HepG2 (cell line): ENCODE measurements around the gene ATXN2. TPM values are rescaled to one million over a fixed set of nuclear protein-coding genes. Genes with fewer than 3 reads are reported as not detected.

Experiments used
- ATAC-seq: fragments of 200-7000 bp; cut with Tn5 transposase; 3 replicates; pipeline ENCODE4 v1.9.1; 2020; ENCODE audit warnings: mild to moderate bottlenecking, moderate library complexity
- BruUV-seq: library from RNA; stranded (reverse); fragments of 400-500 nt; replicated peaks from 2 replicates; lab custom pipeline; 2021; lab: Mats Ljungman, UMichigan
- CTCF ChIA-PET: fragments of 300-600 bp; formaldehyde crosslinking; extraction: SDS; loops from one replicate; lab custom pipeline; 2021; ENCODE audit warnings: low total read pairs, inconsistent platforms, low intra/inter-chr PET ratio; lab: Yijun Ruan, JAX
- POLR2A ChIA-PET: fragments of 350-600 bp; sonication (Branson Sonifier 250); formaldehyde crosslinking; loops from one replicate; lab custom pipeline; 2020; ENCODE audit warnings: antibody characterized with exemption, inconsistent platforms; lab: Yijun Ruan, JAX
- DNase-seq: peaks from one replicate; pipeline ENCODE4 v3.0.0-alpha.2; 2015; ENCODE audit warnings: low spot score
- FAIRE-seq: peaks from 3 replicates; lab custom pipeline; 2011; peaks lifted over from hg19 to GRCh38; lab: Jason Lieb, UNC
- H2AFZ ChIP-seq: one replicate; pipeline ENCODE4 v1.6.1; 2011; ENCODE audit warnings: low read length, inconsistent platforms
- H3K27ac ChIP-seq: fragments of 300-600 bp; 3 replicates; pipeline ENCODE4 v1.8.0; 2011; ENCODE audit warnings: mixed run types, mild to moderate bottlenecking, mixed read lengths, low read length, inconsistent platforms; ENCODE audit not compliant: insufficient read depth; ENCODE audit errors: extremely low read length
- H3K27me3 ChIP-seq, 2 experiments: fragments of 200-600 bp in 1 of 2; 2 replicates in 1 of 2; 3 replicates in 1 of 2; pipeline versions ENCODE4 v1.6.0 to v1.8.0; 2011; ENCODE audit warnings: low read length in 2 of 2, mild to moderate bottlenecking in 2 of 2, moderate library complexity in 2 of 2, inconsistent platforms in 1 of 2; ENCODE audit not compliant: insufficient read depth in 2 of 2, control insufficient read depth in 1 of 2
- H3K36me3 ChIP-seq, 2 experiments: fragments of 200-600 bp in 1 of 2; replicated peaks in 1 of 2; 2 replicates in 1 of 2; 3 replicates in 1 of 2; pipeline versions ENCODE4 v1.5.1 to v1.8.0; 2011; ENCODE audit warnings: low read length in 2 of 2, inconsistent platforms in 1 of 2; ENCODE audit not compliant: insufficient read depth in 2 of 2, control insufficient read depth in 1 of 2
- H3K4me1 ChIP-seq: 2 replicates; pipeline ENCODE4 v1.5.1; 2012; ENCODE audit warnings: low read length, inconsistent platforms; ENCODE audit not compliant: insufficient read depth
- H3K4me2 ChIP-seq: 2 replicates; pipeline ENCODE4 v1.6.0; 2011; ENCODE audit warnings: low read depth, low read length, inconsistent platforms
- H3K4me3 ChIP-seq, 3 experiments: fragments of 200-600 bp in 1 of 3; sonication (generic), shearing (Covaris generic) in 1 of 3; replicated peaks in 1 of 3; 2 replicates each; pipeline ENCODE4 v1.5.1; 2011 to 2016; ENCODE audit warnings: low read length in 3 of 3, inconsistent platforms in 2 of 3, low read depth in 2 of 3, mild to moderate bottlenecking in 2 of 3, control low read depth in 1 of 3, mixed read lengths in 1 of 3; ENCODE audit not compliant: insufficient read depth in 1 of 3
- H3K79me2 ChIP-seq: one replicate; pipeline ENCODE4 v1.6.1; 2011; ENCODE audit warnings: low read length, inconsistent platforms; ENCODE audit not compliant: insufficient read depth
- H3K9ac ChIP-seq: 2 replicates; pipeline ENCODE4 v1.6.0; 2011; ENCODE audit warnings: mild to moderate bottlenecking, low read depth, low read length, inconsistent platforms; ENCODE audit not compliant: insufficient read depth
- H3K9me3 ChIP-seq: 2 replicates; pipeline ENCODE4 v1.5.1; 2012; ENCODE audit warnings: mild to moderate bottlenecking, low read length
- H4K20me1 ChIP-seq: 2 replicates; pipeline ENCODE4 v1.6.0; 2011; ENCODE audit warnings: inconsistent platforms, mild to moderate bottlenecking, low read length, moderate library complexity; ENCODE audit not compliant: insufficient read depth
- CCAR2 ChIP-seq: fragments of 200-400 bp; formaldehyde crosslinking; optimal IDR thresholded peaks from 2 replicates; pipeline ENCODE3; 2018; ENCODE audit warnings: low read depth, mild to moderate bottlenecking, low read length, moderate library complexity
- CEBPB ChIP-seq: IDR thresholded peaks from 2 replicates; pipeline ENCODE4 v1.6.1; 2011; ENCODE audit warnings: low read depth, low read length, improper control_type of control experiment, borderline replicate concordance
- CENPX ChIP-seq: sonication (generic); formaldehyde crosslinking; IDR thresholded peaks from 2 replicates; pipeline ENCODE4 v1.9.0; 2021; ENCODE audit warnings: mild to moderate bottlenecking, missing genetic modification reagents, moderate library complexity
- GABPA ChIP-seq, 2 experiments: IDR thresholded peaks; 2 replicates each; pipeline ENCODE4 v1.6.1; 2011 to 2016; ENCODE audit warnings: low read depth in 2 of 2, low read length in 1 of 2, missing biosample characterization in 1 of 2, missing genetic modification characterization in 1 of 2
- NAIF1 ChIP-seq: sonication (generic); formaldehyde crosslinking; IDR thresholded peaks from 2 replicates; pipeline ENCODE4 v1.5.0; 2020; ENCODE audit warnings: mild to moderate bottlenecking, missing genetic modification reagents, borderline replicate concordance
- NFE2L1 ChIP-seq: sonication (generic); formaldehyde crosslinking; IDR thresholded peaks from 2 replicates; pipeline ENCODE4 v1.4.0; 2020; ENCODE audit warnings: missing genetic modification reagents, mild to moderate bottlenecking, borderline replicate concordance
- PRPF4 ChIP-seq: fragments of 200-400 bp; formaldehyde crosslinking; IDR thresholded peaks from 2 replicates; pipeline ENCODE4 v1.6.1; 2016; ENCODE audit warnings: low read length, low read depth; ENCODE audit not compliant: poor library complexity, severe bottlenecking
- SALL1 ChIP-seq: sonication (generic); formaldehyde crosslinking; IDR thresholded peaks from 2 replicates; pipeline ENCODE4 v1.8.0; 2022; ENCODE audit warnings: mild to moderate bottlenecking, missing genetic modification reagents
- STAG1 ChIP-seq: sonication (generic); formaldehyde crosslinking; IDR thresholded peaks from 2 replicates; pipeline ENCODE4 v1.4.0; 2020; ENCODE audit warnings: missing genetic modification reagents
- TEAD3 ChIP-seq: optimal IDR thresholded peaks from 2 replicates; pipeline ENCODE3; 2016; ENCODE audit warnings: borderline replicate concordance
- ZC3H4 ChIP-seq: sonication (generic); formaldehyde crosslinking; IDR thresholded peaks from 2 replicates; pipeline ENCODE4 v1.4.0; 2020; ENCODE audit warnings: missing genetic modification reagents, borderline replicate concordance
- ZNF121 ChIP-seq: sonication (generic); formaldehyde crosslinking; IDR thresholded peaks from 2 replicates; pipeline ENCODE4 v1.5.0; 2020; ENCODE audit warnings: mild to moderate bottlenecking, missing genetic modification reagents
- ZNF224 ChIP-seq: sonication (generic); formaldehyde crosslinking; IDR thresholded peaks from 2 replicates; pipeline ENCODE4 v1.5.0; 2020; ENCODE audit warnings: mild to moderate bottlenecking, missing genetic modification reagents
- ZNF260 ChIP-seq: sonication (generic); formaldehyde crosslinking; IDR thresholded peaks from 2 replicates; pipeline ENCODE4 v1.4.0; 2020; ENCODE audit warnings: missing genetic modification reagents, low read depth, mild to moderate bottlenecking, borderline replicate concordance
- ZNF660 ChIP-seq: sonication (generic); formaldehyde crosslinking; IDR thresholded peaks from 2 replicates; pipeline ENCODE4 v1.5.1; 2020; ENCODE audit warnings: mild to moderate bottlenecking, low read depth, missing genetic modification reagents, borderline replicate concordance
- WGBS: methylation state at CpG from one replicate; pipeline ENCODE4 v1.1.6; 2017; ENCODE audit warnings: low lambda C conversion rate; 5-methylcytosine and 5-hydroxymethylcytosine counted together
- in situ Hi-C: cut with HindIII; loops from 2 replicates; pipeline ENCODE4 v1.10.0; 2017; ENCODE audit warnings: low pct_unique_long_range_greater_than_20kb; ENCODE audit not compliant: extremely low pct_ligation_motif_present
- intact Hi-C: fragments of 100-400 bp; cut with micrococcal nuclease; formaldehyde crosslinking; loops from one replicate; pipeline ENCODE4 v1.10.0; 2022; ENCODE audit not compliant: unreplicated experiment
- polyA plus RNA-seq, 8 experiments: library from polyadenylated mRNA; depleted of rRNA in 3 of 8; stranded (reverse) in 7 of 8; unstranded in 1 of 8; fragments of >200 nt; fragmentation: Illumina TruSeq in 4 of 8; extraction: Trizol in 4 of 8; gene quantifications; 2 replicates each; pipeline versions ENCODE4 v1.2.1 to v1.2.3, GENCODE V29; 2011 to 2016; ENCODE audit warnings: low read depth in 4 of 8, missing spikeins in 1 of 8, mixed read lengths in 1 of 8; ENCODE audit not compliant: insufficient read depth in 1 of 8
- total RNA-seq, 5 experiments: library from RNA; depleted of rRNA; stranded (reverse); fragments of >200 nt; fragmentation: Illumina TruSeq; extraction: Trizol; gene quantifications; 2 replicates each; pipeline ENCODE4 v1.2.3, GENCODE V29; 2016; ENCODE audit warnings: low read depth in 1 of 5
- TF ChIP-seq, protein P1 (sequence below): sonication (generic); formaldehyde crosslinking; IDR thresholded peaks from 2 replicates; pipeline ENCODE4 v1.5.0; 2020; ENCODE audit warnings: missing genetic modification reagents
- TF ChIP-seq, protein P2 (sequence below): IDR thresholded peaks from 2 replicates; pipeline ENCODE4 v1.6.1; 2016; ENCODE audit warnings: mild to moderate bottlenecking, missing biosample characterization, missing genetic modification reagents

ATXN2 gene
- total and polyA plus RNA-seq, 2 of the 13 experiments (the other 11 are each of a cell fraction or from before 2014, with no cell fraction given), result 18.1 to 27.1 TPM

DNA sequence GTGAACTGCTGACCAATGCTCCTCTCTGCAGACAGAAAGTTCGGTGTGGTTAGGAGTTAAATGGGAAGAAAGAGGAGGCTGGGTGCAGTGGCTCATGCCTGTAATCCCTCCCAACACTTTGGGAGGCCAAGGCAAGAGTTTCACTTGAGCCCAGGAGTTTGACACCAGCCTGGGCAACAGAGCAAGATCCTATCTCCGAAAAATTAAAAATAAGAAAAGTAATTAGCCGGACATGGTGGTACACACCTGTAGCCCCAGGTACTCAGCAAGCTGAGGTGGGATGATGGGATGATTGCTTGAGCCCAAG is 19.0 kb downstream of the ATXN2 start:
- ATAC-seq, result no peak
- Histone ChIP-seq H3K79me2 (peaks cover 82% of the 10 kb centered on the region), H3K9ac (no peak overlapping the region), H3K36me3 (peaks cover 1 to 3% of the 10 kb centered on the region in 2 experiments; a peak in 1 of 5 replicates), H3K4me3 (no peak overlapping the region)
- TF ChIP-seq GABPA (IDR thresholded peaks at IDR 0.05; ENCODE audit: low read depth, low read length), result no peak
- no peak for TF ChIP-seq GABPA (CRISPR knock-in tag; IDR thresholded peaks at IDR 0.05; ENCODE audit: low read depth)
- no peak for TF ChIP-seq STAG1 (CRISPR knock-in tag)
- no peak for TF ChIP-seq NFE2L1
- TF ChIP-seq PRPF4, result no peak
- TF ChIP-seq CENPX, result no peak
- TF ChIP-seq, protein P1, sequence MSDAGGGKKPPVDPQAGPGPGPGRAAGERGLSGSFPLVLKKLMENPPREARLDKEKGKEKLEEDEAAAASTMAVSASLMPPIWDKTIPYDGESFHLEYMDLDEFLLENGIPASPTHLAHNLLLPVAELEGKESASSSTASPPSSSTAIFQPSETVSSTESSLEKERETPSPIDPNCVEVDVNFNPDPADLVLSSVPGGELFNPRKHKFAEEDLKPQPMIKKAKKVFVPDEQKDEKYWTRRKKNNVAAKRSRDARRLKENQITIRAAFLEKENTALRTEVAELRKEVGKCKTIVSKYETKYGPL (CRISPR knock-in tag), result no peak
- no peak for TF ChIP-seq SALL1 (CRISPR knock-in tag)
- no peak for TF ChIP-seq ZNF224 (CRISPR knock-in tag)
- no peak for TF ChIP-seq ZNF260
- TF ChIP-seq, protein P2, sequence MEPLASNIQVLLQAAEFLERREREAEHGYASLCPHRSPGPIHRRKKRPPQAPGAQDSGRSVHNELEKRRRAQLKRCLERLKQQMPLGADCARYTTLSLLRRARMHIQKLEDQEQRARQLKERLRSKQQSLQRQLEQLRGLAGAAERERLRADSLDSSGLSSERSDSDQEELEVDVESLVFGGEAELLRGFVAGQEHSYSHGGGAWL (CRISPR knock-in tag), result 0 out of 2 replicates have a peak, but pooled peaks have one; percentile 28
- TF ChIP-seq TEAD3 (CRISPR knock-in tag), result no peak
- TF ChIP-seq ZC3H4 (CRISPR knock-in tag), result no peak
- no peak for TF ChIP-seq CCAR2
- peak; percentile 77 for TF ChIP-seq ZNF121
- no peak for TF ChIP-seq NAIF1 (CRISPR knock-in tag)
- no peak for TF ChIP-seq CEBPB
- no peak for TF ChIP-seq ZNF660 (CRISPR knock-in tag)
- TF ChIP-seq, all 625 proteins: peak for 2
- ChIA-PET CTCF (no interaction called here), POLR2A (no interaction called here)
- Histone ChIP-seq H3K4me1 (peaks cover 31% of the 10 kb centered on the region), H3K27ac (no peak overlapping the region), H3K4me2 (no peak overlapping the region), H3K9me3 (no peaks in the 10 kb centered on the region), H2AFZ (no peak overlapping the region), H3K27me3 (no peaks in the 10 kb centered on the region), H4K20me1 (peaks cover 10% of the 10 kb centered on the region; the same call in 1 of the 2 replicates)
- 100% methylated on average over 3 of the region's 3 CpGs for WGBS
- no peak for FAIRE-seq
- no TSS peak for BruUV-seq
- intact Hi-C loops, result no loop called here
- DNase-seq, result no peak
- in situ Hi-C loops, result no loop called here
